Measurements from ENCODE around the gene YAE1.
A peak's percentile ranks its signal among the peaks of the same experiment; 100 is the strongest.
"Not testable (repeated sequence)": the region's sequence is repeated elsewhere in the genome, so short reads cannot be mapped to it uniquely, and the experiment has no call there.

YAE1 gene, protein sequence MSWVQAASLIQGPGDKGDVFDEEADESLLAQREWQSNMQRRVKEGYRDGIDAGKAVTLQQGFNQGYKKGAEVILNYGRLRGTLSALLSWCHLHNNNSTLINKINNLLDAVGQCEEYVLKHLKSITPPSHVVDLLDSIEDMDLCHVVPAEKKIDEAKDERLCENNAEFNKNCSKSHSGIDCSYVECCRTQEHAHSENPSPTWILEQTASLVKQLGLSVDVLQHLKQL

DNA sequence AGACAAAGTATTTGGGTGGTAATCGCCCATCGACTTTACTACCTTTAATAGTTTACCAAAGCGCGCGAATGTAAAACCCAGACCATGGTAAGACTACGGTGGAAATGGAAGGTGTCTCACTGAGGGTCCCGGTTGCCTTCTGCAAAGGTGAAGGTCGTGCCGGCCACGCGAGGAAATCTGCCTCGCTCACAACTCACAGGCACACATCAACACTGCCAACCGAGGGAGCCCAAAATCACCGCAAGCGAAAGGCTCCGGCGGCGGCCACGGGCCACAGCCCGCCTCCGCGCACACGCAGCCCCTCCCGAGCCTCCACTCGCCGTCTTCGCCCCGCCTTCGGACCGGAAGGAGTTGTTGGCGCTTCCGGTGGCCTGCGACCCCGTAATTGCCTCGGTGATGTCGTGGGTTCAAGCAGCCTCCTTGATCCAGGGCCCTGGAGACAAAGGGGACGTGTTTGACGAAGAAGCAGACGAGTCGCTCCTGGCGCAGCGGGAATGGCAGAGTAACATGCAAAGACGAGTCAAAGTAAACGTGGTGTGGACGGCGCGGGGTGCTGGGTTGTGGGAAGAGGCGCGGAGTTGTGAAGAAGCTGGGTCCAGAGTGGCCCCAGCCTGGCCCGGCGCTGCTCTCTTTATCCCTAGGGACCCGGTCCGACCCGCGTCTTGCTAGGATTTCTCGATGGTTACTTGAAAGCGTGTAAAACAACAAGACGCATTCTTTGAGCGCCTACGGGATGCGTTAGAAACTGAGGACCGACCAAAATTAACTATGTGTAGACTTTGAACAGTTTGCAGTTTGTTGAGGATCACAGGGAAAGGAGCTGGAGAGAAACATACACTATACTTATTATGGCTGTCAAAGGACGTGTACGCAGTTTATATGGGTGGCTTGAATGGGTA, at the start of gene YAE1:
Gene YAE1, plus strand, starts transcription at position 382 of the 899 bp plus-strand sequence. Its CDS starts 15 bp downstream, at position 397.
- peak; percentile 89 for DNase-seq

- DNase-seq: no peak
Observed at GRCh38 chr7:39516498-39516897, 49.7 kb upstream of the YAE1 start.

GRCh38 chr7:39517240-39517639, 49.0 kb upstream of the YAE1 start:
- DNase-seq: no peak

- no peak for DNase-seq
Observed at GRCh38 chr7:39525926-39526325, 40.3 kb upstream of the YAE1 start.

GRCh38 chr7:39526666-39527065, 39.5 kb upstream of the YAE1 start:
- no peak for DNase-seq

- DNase-seq: no peak
Observed at GRCh38 chr7:39527296-39527695, 38.9 kb upstream of the YAE1 start.

DNA sequence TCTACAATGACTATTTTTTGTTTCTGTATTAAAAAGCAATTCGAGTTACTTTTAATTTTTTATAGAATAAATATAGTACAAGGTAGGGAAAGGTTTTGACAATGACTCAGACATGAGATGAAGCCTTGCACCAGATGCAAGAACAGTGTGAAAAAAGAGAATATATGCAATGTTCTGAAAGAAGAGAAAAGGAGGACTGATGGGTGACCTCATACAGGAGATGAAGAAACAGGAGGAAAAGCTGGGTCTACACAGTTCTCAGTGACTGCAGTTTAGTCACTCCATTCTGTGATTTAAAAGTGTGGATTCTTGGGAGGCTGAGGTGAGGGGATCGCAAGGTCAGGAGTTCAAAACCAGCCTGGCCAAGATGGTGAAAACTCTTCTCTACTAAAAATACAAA, 38.3 kb upstream of the YAE1 start:
- DNase-seq: no peak

DNA sequence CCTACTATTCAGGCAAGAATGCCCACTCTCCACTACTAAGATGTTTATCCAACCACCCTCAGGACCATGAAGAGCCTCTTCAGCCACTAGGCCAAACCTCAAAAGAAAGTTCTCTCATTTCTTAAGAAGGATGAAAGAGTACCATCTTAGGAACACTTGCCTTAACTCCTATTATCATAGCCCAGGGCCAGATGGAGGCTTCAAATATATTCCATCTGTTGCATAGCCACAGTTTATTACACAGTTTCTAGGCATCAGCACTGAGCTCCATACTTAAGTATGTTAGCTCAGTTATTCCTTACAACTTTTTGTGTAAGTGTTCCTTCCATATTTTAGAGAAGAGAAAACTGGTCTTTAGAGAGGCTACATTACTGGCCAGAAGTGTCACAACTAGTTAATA, 37.4 kb upstream of the YAE1 start:
- no peak for DNase-seq

DNA sequence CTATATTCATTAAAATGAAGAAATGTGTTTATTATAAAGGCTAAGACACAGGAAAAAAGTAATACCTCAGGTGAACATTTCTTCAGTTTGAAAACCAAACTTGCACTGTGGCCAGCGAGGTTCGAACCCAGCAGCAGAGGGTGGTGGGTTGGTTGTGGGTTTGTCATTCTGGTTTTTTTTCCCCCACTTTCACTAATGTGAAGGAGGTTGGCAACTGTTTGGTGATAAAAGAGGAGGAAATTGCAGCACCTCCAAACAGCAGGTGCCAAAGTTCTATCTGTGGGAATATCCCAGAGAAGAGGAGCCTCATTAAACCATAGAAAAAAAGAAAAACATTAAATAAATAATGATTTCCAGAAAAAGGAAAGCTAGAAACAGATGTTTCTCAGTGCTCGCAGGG, 36.6 kb upstream of the YAE1 start:
- no peak for DNase-seq

- no peak for DNase-seq
Observed at GRCh38 chr7:39530971-39531370, 35.2 kb upstream of the YAE1 start.

DNA sequence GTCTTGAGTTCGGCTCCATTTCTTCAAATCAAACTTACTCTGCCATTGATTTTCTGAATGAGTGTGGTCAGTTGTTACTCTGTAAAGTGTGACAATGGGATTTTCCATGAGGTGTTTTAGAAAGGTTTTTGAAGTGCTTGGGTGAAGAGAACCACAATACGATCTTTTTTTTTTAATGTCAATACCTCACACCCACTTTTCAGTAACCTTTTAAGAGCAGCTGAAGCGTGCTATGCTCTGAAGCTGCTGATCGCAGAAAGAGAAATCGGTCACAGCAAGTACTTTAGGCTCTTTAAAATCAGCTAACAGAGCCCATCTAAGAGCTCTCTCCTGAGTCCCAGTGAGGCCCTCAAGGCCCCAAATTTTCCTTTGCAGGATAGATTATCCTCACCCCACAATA, 34.4 kb upstream of the YAE1 start:
- DNase-seq: no peak

DNA sequence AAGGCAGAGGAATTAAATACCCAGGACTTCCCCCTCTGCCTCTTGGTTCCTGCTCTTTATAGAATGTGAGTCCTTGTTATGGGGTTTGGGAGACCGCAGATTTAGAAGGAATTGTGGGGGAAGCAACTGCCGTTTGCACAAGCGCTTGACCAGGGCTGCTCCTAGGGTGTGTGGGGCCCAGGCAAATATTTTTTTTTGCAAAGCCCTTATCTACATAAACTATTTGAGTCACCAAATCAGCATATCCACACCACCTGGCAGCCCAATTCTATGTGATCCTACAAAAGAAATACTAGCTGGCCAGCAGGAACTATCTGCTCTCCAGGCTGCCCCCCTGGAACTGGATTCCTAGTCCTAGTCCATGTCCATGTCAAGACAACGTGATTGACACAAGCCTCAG, 33.4 kb upstream of the YAE1 start:
- DNase-seq: no peak

DNA sequence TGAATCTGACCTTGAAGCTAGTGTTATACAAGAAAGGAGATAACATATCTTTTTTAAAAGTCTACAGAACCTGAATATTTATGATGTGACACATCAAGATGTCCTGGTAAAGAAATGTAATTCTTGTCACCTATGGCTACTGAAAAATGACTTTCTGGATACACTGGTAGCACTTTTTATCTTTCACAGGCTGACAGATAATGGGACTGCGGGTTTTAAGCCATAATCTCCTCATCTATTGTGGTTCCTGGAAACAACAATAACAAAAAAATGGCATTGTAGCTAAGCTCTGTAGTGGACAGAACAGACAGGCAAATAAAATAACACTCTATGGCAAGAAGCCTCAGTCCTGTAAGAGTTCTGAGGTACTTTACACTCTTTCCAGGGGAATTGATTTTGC, 31.6 kb upstream of the YAE1 start:
- no peak for DNase-seq

DNA sequence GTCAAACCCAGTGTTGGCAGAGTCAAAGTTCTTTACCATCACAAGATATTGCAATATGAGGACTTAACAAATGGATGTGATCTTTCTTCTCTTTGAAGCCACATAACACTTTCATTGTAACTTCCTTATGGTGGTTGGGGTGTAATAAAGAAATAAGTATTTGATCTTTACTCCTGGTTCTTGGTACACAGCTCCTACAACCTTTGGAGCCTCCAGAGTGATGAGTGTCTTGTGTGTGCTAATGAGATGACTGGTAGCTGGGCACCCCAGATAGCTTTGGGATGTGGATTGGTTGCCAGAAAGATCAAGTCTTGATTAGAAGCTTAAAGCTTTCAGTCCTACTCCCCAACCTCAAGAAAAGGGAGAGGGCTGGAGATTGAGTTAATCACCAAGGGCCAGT, 31.1 kb upstream of the YAE1 start:
- DNase-seq: no peak

- DNase-seq: no peak
Observed at GRCh38 chr7:39535720-39536119, 30.5 kb upstream of the YAE1 start.

DNA sequence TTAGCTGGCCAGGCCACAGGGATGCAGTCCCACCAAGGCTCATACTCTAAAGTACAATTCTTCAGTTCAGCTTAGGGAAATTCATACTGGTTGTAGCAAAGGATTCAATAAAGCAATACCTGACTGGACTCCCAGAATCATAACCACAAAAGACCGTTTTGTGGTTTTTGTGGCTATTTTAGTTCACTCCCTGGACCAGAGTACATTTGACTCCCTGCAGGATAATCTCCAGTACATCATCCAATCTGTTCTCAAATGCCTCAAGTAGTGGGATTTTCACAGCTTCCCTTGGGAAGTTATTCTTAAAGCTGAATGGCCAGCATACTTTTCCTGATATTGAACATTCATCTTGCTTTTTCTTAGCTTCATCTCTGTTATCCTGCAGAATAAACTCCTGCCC, 29.3 kb upstream of the YAE1 start:
- no peak for DNase-seq

DNA sequence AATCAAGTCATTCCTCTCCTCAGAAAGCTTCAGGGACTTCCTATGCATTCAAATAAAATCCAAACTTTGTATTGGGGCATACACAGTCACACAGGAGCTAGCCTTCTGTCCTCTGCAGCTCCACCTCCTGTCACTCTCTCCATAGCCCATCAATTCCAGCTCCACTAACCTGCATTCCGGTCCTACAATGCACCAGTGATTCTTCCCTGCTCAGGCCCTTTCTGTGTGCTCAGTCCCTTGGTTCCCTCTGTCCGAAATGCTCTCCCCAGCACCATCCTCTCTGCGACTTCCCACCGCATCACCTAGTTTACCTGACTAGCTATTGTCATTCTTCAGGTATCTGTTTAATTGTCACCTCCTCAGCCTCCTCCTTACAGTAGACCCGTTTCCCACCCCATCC, 26.4 kb upstream of the YAE1 start:
- no peak for DNase-seq

GRCh38 chr7:39540320-39540719, 25.9 kb upstream of the YAE1 start:
- no peak for DNase-seq

DNA sequence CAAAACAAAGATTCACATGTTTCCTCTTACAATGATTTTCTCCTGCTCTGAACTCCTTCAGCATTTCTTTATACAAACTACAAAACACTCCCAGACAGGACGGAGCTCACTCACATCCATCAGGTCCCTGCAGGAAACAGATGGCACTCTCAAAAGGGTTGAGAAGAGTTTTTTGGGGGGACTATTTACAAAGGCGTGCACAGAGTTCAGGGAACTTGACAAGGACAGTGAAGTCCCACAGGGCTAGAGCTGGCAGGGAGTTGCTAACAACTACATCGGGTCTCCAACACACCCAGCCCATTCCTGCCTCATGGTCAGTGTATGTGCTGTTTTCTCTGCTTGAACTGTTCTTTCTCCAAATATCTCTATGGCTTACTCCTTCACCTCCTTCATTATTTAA, 24.7 kb upstream of the YAE1 start:
- DNase-seq: no peak

DNA sequence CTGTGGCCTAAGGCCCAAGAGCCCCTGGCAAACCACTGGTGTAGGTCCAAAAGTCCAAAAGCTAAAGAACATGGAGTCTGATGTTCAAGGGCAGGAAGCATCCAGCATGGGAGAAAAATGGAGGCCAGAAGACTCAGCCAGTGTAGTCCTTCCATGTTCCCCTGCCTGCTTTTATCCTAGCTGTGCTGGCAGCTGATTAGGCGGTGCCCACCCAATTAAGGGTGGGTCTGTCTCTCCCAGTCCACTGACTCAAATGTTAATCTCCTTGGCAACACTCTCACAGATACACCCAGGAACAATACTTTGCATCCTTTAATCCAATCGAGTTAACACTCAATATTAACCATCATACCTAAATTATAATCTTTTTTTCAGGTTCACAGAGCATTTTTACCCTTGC, 21.4 kb upstream of the YAE1 start:
- not testable (repeated sequence) for DNase-seq

- DNase-seq: no peak
Observed at GRCh38 chr7:39547336-39547735, 18.9 kb upstream of the YAE1 start.

DNA sequence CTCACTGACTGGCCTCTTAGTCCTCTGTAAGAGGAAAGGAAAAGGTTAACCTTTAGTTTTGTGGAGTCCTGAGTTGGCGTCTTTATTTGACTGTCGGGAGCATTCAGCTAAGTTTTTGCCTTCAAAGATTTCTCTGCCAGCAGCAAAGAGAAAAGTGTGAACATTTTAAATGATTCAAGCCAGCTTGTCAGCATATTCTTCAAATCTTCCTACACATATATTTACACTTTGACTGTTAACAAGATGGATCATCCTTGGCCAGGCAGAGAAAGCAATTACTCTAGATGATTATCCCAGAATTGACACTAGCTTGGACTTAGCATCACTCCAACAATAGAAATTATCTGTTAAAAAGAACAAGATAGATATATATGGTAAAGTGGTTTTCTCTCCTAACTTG, 15.8 kb upstream of the YAE1 start:
- no peak for DNase-seq

DNA sequence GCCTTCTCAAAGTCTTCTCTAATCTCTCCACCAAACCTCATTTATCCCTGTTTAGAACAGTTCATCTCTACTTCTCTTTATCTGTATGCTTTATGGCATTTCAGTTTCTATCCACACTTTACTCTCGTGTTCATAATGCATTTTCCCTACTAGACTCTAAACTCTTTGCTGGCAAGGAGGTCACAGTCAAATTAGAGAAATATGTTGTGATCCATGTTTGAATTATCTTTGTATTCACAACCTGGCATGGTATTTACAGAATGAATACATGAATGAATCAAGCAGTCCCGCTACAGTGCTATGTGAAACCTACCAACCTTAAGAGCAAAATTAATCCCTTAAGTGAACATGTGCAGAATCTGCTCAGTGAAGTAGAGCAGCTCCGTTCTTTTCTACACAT, 12.8 kb upstream of the YAE1 start:
- DNase-seq: no peak

GRCh38 chr7:39554583-39555165, 11.5 kb upstream of the YAE1 start:
- DNase-seq: no peak
